RKO (cell line): ENCODE results near the gene SOAT2.
"Not testable (repeated sequence)": the region's sequence is repeated elsewhere in the genome, so short reads cannot be mapped to it uniquely, and the experiment has no call there.

Source experiments
- DNase-seq: peaks from one replicate; pipeline ENCODE4 v3.0.0-alpha.2; 2016; ENCODE audit warnings: low spot score

Gene SOAT2

GRCh38 chr12:53079226-53080117 lies 23.8 kb upstream of the SOAT2 start, which contains the start of gene SPRYD3:
Gene SPRYD3 (minus strand): TSS chr12:53079390. CDS start chr12:53079333, 57 bp downstream.
- peak; percentile 96 for DNase-seq

GRCh38 chr12:53082637-53083175 lies 20.6 kb upstream of the SOAT2 start:
- no peak for DNase-seq

GRCh38 chr12:53086361-53086760 lies 16.9 kb upstream of the SOAT2 start:
- no peak for DNase-seq

GRCh38 chr12:53090105-53090504 lies 13.2 kb upstream of the SOAT2 start:
- no peak for DNase-seq

GRCh38 chr12:53090554-53090953 lies 12.7 kb upstream of the SOAT2 start:
- DNase-seq = no peak

GRCh38 chr12:53091756-53092155 lies 11.5 kb upstream of the SOAT2 start:
- DNase-seq = no peak

GRCh38 chr12:53093777-53094393 lies 9.4 kb upstream of the SOAT2 start:
- DNase-seq = no peak

- no peak for DNase-seq
Observed at GRCh38 chr12:53094394-53094787, 8.9 kb upstream of the SOAT2 start.

- peak; percentile 22 for DNase-seq
Observed at GRCh38 chr12:53094796-53095595, 8.3 kb upstream of the SOAT2 start.

GRCh38 chr12:53095596-53095895 lies 7.7 kb upstream of the SOAT2 start:
- not testable (repeated sequence) for DNase-seq

- no peak for DNase-seq
Observed at GRCh38 chr12:53096089-53096741, 7.1 kb upstream of the SOAT2 start.

GRCh38 chr12:53096759-53097158 lies 6.5 kb upstream of the SOAT2 start:
- no peak for DNase-seq

- peak; percentile 47 for DNase-seq
Observed at GRCh38 chr12:53097207-53097563, 6.1 kb upstream of the SOAT2 start.

GRCh38 chr12:53097564-53098353 lies 5.5 kb upstream of the SOAT2 start, which contains the start of gene IGFBP6:
Gene IGFBP6 (plus strand): TSS chr12:53097667. CDS start chr12:53097718, 51 bp downstream.
- DNase-seq = peak; percentile 79

GRCh38 chr12:53098354-53098981 lies 4.8 kb upstream of the SOAT2 start:
- peak; percentile 91 for DNase-seq

- peak; percentile 99 for DNase-seq
Observed at GRCh38 chr12:53099071-53099882, 4.0 kb upstream of the SOAT2 start.

- no peak for DNase-seq
Observed at GRCh38 chr12:53100466-53101151, 2.7 kb upstream of the SOAT2 start.

- no peak for DNase-seq
Observed at GRCh38 chr12:53101266-53101665, 2.0 kb upstream of the SOAT2 start.
